Stimulated activated CD8-positive, alpha-beta memory T cell treated with anti-CD3 and anti-CD28 coated beads, Interleukin-12 subunit alpha, Interleukin-12 subunit beta, amount 100 ng/mL, for 1 hour (primary cell): ENCODE data around the gene ATXN7L1.
"Not testable (repeated sequence)": the region's sequence is repeated elsewhere in the genome, so short reads cannot be mapped to it uniquely, and the experiment has no call there.

Source experiments
- DNase-seq: peaks from one replicate; pipeline ENCODE4 v3.0.0-alpha.2; 2020; ENCODE audit warnings: low read depth

Gene ATXN7L1

GRCh38 chr7:105857009-105857952 lies 19.1 kb downstream of the ATXN7L1 start:
- DNase-seq = no peak

DNA sequence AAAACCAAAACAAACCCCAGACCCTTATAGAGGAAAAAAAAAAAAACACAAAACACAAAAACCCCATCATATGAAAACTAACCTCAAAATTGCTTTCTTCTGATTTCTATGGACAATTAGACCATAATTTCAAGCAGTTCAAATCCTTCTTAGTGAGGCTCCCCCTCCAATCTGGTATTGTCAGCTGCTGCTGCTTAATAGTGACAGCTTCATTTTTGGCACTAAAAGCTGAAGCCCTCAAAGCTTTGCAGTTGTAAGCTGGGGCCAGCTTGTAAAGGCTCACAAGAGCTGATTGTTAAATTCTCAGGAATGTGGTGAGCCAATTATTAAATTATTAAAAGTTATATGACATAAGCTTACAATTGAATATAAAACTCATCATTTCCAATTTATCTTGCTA lies 21.9 kb downstream of the ATXN7L1 start:
- no peak for DNase-seq

DNA sequence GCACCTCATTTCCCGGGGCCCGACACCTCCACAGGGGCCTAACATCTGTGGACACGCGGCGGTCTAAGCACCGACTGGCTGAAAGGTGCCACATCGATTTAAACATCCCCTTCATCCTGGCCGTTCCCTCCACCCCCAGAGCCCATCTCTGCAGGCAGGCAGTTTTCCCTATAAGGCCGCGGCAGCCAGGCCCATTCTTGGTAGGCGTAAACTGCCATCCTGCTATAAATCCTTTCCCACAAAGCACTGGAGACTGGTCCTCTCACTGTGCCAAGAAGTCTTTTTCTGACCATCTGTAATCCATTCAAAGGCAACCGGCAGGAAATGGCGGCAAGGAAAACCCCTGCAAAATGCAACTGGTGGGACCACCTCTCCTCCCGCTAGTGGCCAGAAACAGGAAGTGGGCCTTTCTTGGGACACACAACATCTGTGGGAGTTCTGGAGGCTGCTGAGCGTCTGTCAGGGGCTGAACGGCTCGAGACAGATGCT lies 22.4 kb downstream of the ATXN7L1 start:
- DNase-seq = no peak

DNA sequence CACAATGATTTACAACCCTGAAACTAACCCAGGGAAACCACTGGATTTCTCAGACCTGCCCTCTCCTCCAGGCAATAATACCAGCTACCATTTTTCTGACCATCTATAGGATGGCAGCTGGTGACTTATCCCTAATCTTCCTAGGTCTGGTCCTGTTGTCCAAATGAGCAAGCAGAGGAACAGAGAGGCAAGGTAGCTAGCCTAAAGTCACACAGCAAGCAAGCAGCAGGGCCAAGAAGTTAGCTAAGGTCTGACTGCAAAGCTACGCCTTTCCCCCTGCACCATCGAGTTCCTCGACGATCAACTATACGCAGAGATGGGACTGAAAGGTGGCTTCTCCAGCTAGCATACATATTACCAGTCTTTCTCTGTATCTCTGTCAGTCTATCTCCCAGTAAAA lies 25.3 kb downstream of the ATXN7L1 start:
- DNase-seq = no peak

DNA sequence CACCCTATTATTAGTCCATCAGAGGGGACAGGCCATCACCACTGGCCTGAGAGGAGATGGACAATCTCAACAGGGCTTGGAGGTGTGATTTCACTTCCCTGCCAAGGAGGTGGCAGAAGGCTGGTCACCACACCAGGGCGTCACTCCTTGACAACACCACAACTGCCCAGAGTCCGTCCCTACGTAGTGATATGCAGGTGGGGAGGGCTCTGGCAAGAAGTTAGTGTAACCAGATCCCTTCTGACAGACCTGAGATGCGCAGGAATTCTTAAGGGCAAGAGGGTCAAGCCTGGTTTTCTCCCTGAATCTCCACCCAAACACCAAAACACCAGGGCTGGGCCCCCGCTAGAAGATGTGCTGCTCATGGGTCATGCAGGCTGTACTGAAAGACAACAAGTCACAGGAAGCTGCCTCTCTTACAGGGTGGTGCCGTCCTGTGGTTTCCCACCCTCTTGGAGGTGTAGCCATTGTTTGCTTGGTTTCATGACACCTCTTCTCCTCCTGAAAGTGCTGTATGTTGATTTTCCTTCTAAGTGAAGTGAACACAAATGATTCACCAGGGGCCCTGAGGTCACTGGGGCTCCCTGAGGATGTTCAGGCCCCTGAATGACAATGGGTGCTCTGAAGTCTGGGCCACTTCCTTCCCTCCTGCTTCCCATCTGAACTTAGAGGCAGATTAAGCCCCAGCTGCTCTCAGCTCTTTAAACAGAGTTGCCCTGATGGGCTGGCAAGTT lies 27.1 kb downstream of the ATXN7L1 start:
- peak; percentile 44 for DNase-seq

DNA sequence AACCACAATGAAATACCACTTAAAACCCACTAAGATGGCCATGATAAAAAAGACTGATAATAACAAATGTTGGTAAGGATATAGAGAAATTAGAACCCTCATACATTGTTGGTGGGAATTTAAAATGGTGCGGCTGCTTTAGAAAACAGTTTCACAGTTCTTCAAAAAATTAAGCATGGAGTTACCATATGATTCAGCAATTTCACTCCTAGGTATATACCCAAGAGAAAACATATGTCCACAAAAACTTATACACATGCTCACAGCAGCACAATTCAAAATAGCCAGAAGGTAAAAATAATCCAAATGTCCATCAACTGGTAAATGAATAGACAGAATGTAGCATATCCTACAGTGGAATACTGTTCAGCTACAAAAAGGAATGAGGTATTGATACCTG lies 30.0 kb downstream of the ATXN7L1 start:
- no peak for DNase-seq

GRCh38 chr7:105844681-105845080 lies 31.7 kb downstream of the ATXN7L1 start:
- not testable (repeated sequence) for DNase-seq

GRCh38 chr7:105841866-105842265 lies 34.5 kb downstream of the ATXN7L1 start:
- DNase-seq = no peak

DNA sequence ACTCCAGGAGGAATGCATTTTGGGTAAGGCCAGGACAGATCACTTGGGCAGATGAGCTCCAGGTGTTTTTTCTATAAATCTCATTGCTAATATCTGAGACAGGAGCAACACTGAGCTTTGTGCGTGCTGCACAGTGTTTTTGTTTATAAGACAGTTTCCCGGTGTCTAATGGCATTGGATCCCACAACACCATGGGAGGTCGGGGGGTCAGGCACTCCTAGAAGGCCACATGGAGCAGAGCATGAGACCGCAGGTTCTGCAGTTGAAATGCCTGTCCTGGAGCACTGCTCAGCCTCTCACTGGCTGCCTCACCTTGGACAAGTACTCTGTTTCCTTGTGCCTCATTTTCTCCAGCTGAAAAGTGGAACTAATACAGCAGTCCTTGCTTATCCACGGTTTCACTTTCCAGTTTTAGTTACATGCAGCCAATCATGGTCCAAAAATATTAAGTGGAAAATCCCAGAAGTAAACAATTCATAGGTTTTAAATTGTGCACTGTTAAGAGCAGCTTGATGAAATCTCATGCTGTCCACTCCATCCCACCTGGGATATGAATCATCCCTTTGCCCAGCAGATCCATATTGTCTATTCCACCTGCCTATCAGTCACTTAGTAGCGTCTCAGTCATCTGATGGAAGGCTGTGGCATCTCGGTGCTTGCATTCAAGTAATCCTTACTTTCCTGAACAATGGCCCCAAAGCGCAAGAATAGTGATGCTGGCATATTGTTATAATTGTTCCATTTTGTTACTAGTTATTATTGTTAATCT lies 35.2 kb downstream of the ATXN7L1 start:
- no peak for DNase-seq

- DNase-seq = no peak
These were observed 37.1 kb downstream of the ATXN7L1 start for GRCh38 chr7:105839266-105839665.

DNA sequence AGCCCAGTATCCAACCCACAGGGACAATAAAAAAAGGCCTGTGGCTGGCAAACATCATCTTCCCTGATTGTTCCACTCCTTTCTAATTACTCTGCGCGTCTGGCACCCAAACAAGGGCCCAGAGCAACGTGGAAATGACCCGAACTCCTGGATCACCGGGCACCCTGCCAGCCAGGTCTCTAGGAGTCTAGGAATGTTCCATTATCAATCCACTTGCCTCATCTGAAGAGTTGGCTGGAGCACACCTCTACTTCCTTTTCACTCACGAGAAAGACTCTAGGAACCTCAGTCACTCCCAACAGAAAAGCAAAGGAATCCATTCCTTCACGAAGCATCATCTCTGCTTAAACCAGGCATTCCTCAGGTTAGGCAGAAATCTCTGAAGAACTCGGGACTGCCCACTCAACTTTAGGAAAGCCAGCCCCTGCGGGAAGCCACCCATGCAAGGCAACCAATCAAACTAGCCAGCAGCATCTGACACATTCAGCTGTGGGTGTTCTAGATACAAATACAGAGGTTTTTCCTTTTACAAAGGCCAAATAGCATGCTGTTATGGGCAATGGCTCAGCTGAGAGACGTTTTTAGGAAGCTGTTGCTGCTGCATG lies 37.7 kb downstream of the ATXN7L1 start:
- DNase-seq = no peak

GRCh38 chr7:105837765-105838626 lies 38.4 kb downstream of the ATXN7L1 start:
- DNase-seq = no peak

DNA sequence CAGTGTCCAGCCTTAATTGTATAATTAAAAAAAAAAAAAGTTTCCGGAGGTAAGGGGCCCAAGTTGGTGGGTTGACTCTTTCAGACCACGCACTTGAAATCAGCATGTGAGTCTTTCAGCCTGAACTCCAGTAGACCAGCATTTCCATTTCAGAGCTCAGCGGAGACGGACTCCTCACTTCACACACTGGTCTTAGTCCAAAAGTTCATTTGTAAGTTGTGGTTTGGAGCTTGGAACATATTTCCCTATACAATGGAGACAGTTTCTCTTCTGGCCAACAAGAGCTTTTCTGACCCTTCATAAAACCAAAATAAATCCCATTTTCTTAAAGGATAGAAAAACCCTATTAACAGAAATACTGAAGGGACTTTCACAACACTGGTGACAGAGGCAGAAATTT lies 41.0 kb downstream of the ATXN7L1 start:
- DNase-seq = no peak

GRCh38 chr7:105831824-105832535 lies 44.4 kb downstream of the ATXN7L1 start:
- no peak for DNase-seq

DNA sequence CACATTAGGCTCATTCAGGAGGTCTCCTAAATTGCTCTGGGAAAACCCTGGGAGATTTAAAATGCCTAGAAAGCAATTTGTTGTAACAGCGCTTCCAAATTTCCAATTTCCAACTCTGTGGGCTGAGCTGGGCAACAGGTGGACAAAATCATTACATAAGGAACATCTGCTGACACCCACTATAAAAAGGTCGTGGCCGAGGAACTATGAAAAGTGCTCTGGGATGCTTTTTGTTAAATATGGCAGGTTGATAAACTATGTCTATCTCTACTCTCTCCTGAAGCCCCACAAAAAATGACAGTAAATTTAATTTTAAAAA lies 45.1 kb downstream of the ATXN7L1 start:
- DNase-seq = no peak

DNA sequence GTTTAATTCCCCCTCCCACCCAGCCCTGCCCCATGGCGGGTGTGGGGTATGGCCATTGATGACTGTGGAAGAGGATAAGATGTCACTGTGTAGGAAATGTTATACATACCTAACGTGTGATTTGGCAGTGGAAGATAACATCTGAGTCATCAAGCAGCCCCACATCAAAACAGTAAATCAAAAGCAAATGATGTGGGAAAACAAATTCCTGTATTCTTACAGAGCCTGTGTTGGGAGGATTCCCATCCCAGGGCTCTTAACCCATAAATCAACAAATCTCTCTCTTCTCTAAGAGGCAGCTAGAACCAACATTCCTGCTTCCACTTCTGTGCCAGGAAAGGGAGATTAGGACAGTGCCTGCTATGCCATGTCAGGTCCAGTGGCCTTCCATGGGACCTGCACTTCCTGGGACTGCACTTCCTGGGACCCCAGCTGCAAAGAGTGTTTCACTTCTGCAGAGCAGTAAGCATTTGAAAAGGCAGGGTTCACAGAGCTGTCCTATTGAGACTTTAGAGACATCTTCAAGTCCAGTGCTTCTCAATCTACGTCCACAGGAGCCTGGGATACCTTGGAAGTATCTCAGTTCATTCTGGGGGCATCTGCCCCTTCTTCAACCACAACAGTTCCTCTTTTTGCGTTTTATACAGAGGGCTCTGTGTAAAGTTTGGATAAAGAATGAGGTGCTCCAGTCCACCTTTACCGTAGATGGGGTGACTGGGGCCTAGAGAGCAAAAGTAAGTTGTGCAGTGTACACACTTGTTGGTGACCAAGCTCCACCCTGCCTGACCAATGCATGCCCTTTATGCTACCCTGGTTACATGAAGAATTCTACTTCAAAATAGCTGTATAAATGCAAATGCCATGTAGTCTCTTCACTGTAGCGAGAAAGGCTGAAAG lies 45.7 kb downstream of the ATXN7L1 start:
- DNase-seq = no peak

GRCh38 chr7:105829681-105830322 lies 46.6 kb downstream of the ATXN7L1 start:
- DNase-seq = no peak

GRCh38 chr7:105828141-105828540 lies 48.3 kb downstream of the ATXN7L1 start:
- DNase-seq = no peak
